Mesendoderm (in vitro differentiated cells): ENCODE results near the gene SCN2B.
"Not testable (repeated sequence)": the region's sequence is repeated elsewhere in the genome, so short reads cannot be mapped to it uniquely, and the experiment has no call there.

Experiments
- DNase-seq: peaks from one replicate; pipeline ENCODE4 v3.0.0; 2013
- H2AK5ac ChIP-seq: 2 replicates; pipeline ENCODE4 v1.6.1; 2013; ENCODE audit warnings: low read length, inconsistent platforms
- H2BK120ac ChIP-seq: 2 replicates; pipeline ENCODE4 v1.6.1; 2013; ENCODE audit warnings: low read depth, mild to moderate bottlenecking, low read length, moderate library complexity, mixed read lengths
- H2BK15ac ChIP-seq: replicated peaks from 2 replicates; pipeline ENCODE4 v1.6.1; 2013; ENCODE audit warnings: low read depth, mild to moderate bottlenecking, moderate library complexity
- H2BK5ac ChIP-seq: 2 replicates; pipeline ENCODE4 v1.6.1; 2013; ENCODE audit warnings: low read length, inconsistent platforms
- H3K18ac ChIP-seq: 2 replicates; pipeline ENCODE4 v1.6.1; 2013; ENCODE audit warnings: mild to moderate bottlenecking, low read length, mixed read lengths
- H3K23ac ChIP-seq: one replicate; pipeline ENCODE4 v1.6.1; 2013; ENCODE audit warnings: low read length
- H3K27ac ChIP-seq: 2 replicates; pipeline ENCODE4 v1.5.1; 2013; ENCODE audit warnings: low read depth, mild to moderate bottlenecking, inconsistent platforms, low read length, moderate library complexity
- H3K27me3 ChIP-seq: 2 replicates; pipeline ENCODE4 v1.6.1; 2013; ENCODE audit warnings: low read length, control low read depth, mild to moderate bottlenecking, inconsistent platforms; ENCODE audit not compliant: insufficient read depth, poor library complexity
- H3K36me3 ChIP-seq: 2 replicates; pipeline ENCODE4 v1.6.1; 2013; ENCODE audit warnings: low read length, inconsistent platforms; ENCODE audit not compliant: control insufficient read depth, insufficient read depth
- H3K4ac ChIP-seq: one replicate; pipeline ENCODE4 v1.6.1; 2013; ENCODE audit warnings: low read depth, mild to moderate bottlenecking, low read length, moderate library complexity
- H3K4me1 ChIP-seq: 2 replicates; pipeline ENCODE4 v1.6.1; 2013; ENCODE audit warnings: low read depth, low read length, inconsistent platforms; ENCODE audit not compliant: control insufficient read depth
- H3K4me2 ChIP-seq: 2 replicates; pipeline ENCODE4 v1.6.1; 2013; ENCODE audit warnings: low read length
- H3K4me3 ChIP-seq: 2 replicates; pipeline ENCODE4 v1.5.1; 2013; ENCODE audit warnings: mild to moderate bottlenecking, low read length
- H3K56ac ChIP-seq: one replicate; pipeline ENCODE4 v1.6.1; 2013; ENCODE audit warnings: low read length
- H3K79me1 ChIP-seq: 2 replicates; pipeline ENCODE4 v1.6.1; 2013; ENCODE audit warnings: low read length, inconsistent platforms
- H3K79me2 ChIP-seq: 2 replicates; pipeline ENCODE4 v1.6.1; 2013; ENCODE audit warnings: mild to moderate bottlenecking, low read length; ENCODE audit not compliant: control insufficient read depth, insufficient read depth
- H3K9ac ChIP-seq: 2 replicates; pipeline ENCODE4 v1.6.1; 2013; ENCODE audit warnings: low read length, inconsistent platforms
- H4K5ac ChIP-seq: one replicate; pipeline ENCODE4 v1.6.1; 2013; ENCODE audit warnings: low read length
- H4K8ac ChIP-seq: one replicate; pipeline ENCODE4 v1.6.1; 2013; ENCODE audit warnings: low read depth, mild to moderate bottlenecking, control low read depth, low read length, moderate library complexity
- WGBS: extraction: QIAGEN DNeasy Blood & Tissue Kit; methylation state at CpG from one replicate; pipeline ENCODE4 v1.1.7; 2013; ENCODE audit warnings: low lambda C conversion rate, missing lambda C conversion rate; ENCODE audit not compliant: insufficient coverage; ENCODE audit errors: extremely low coverage; 5-methylcytosine and 5-hydroxymethylcytosine counted together

SCN2B gene

DNA sequence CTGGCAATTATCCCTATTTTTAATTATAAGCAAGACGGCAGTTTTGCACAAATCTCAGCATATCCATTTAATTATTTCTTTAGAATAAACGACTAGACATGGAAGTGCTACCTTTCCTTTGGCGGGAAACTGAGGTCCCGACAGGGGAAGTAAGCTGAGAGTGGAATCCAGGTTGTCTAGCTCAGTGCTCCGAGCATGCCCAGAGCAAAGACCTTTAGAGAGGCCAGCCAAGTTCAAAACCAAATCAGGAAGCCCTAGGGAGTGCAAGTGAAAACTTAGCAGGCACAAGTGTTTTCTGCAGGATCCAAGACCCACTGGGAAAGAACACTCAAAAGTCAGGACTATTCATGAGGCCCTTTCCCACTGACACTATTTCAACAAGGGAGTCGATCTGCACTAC lies 22.7 kb upstream of the SCN2B start:
- no peaks in the 10 kb centered on the region for H3K4me1 ChIP-seq
- H3K18ac ChIP-seq: no peak overlapping the region
- H3K79me2 ChIP-seq: no peaks in the 10 kb centered on the region
- no CpG with 5 or more reads among the region's 6 CpGs for WGBS
- H4K8ac ChIP-seq: no peak overlapping the region
- no peak overlapping the region for H3K4ac ChIP-seq
- H2AK5ac ChIP-seq: no peak overlapping the region
- H3K23ac ChIP-seq: no peak overlapping the region
- no peak overlapping the region for H3K4me3 ChIP-seq
- H3K27ac ChIP-seq: no peak overlapping the region
- no peak overlapping the region for H3K56ac ChIP-seq
- no peaks in the 10 kb centered on the region for H3K27me3 ChIP-seq
- H3K4me2 ChIP-seq: no peak overlapping the region
- H2BK5ac ChIP-seq: no peak overlapping the region
- H2BK120ac ChIP-seq: no peak overlapping the region
- no peak overlapping the region for H3K9ac ChIP-seq
- H3K36me3 ChIP-seq: no peaks in the 10 kb centered on the region
- H3K79me1 ChIP-seq: no peaks in the 10 kb centered on the region
- H2BK15ac ChIP-seq: no peak overlapping the region
- DNase-seq: no peak
- no peak overlapping the region for H4K5ac ChIP-seq

DNA sequence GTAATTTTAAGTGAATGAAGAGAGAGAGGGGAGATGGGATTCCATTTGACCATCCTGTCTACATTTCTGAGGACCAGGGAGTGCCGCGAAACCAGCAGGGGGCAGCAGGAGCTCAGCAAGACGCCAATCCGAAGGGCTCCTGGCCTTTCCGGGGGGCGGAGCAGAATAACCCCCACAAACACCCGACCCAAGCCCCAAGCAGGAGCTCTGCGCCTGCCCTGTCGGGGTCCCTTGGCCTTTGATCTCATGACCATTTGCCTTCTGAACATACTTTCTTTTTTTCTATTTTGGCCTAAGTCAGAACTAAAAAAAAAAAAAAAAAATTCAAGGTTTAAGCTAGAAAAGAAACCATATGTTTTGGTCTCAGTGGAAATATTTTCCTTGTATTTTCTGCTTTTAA lies 21.9 kb upstream of the SCN2B start:
- Histone ChIP-seq H3K4me1 (no peaks in the 10 kb centered on the region), H2AK5ac (no peak overlapping the region), H3K79me2 (no peaks in the 10 kb centered on the region), H3K56ac (no peak overlapping the region), H3K27me3 (no peaks in the 10 kb centered on the region), H3K27ac (no peak overlapping the region), H2BK120ac (no peak overlapping the region), H3K36me3 (no peaks in the 10 kb centered on the region), H3K18ac (no peak overlapping the region), H3K79me1 (no peaks in the 10 kb centered on the region), H4K5ac (no peak overlapping the region), H3K4ac (no peak overlapping the region), H3K4me3 (no peak overlapping the region), H3K23ac (no peak overlapping the region), H2BK15ac (no peak overlapping the region), H3K4me2 (no peak overlapping the region), H3K9ac (no peak overlapping the region), H2BK5ac (no peak overlapping the region), H4K8ac (no peak overlapping the region)
- no CpG with 5 or more reads among the region's 9 CpGs for WGBS
- DNase-seq: peak; percentile 66

DNA sequence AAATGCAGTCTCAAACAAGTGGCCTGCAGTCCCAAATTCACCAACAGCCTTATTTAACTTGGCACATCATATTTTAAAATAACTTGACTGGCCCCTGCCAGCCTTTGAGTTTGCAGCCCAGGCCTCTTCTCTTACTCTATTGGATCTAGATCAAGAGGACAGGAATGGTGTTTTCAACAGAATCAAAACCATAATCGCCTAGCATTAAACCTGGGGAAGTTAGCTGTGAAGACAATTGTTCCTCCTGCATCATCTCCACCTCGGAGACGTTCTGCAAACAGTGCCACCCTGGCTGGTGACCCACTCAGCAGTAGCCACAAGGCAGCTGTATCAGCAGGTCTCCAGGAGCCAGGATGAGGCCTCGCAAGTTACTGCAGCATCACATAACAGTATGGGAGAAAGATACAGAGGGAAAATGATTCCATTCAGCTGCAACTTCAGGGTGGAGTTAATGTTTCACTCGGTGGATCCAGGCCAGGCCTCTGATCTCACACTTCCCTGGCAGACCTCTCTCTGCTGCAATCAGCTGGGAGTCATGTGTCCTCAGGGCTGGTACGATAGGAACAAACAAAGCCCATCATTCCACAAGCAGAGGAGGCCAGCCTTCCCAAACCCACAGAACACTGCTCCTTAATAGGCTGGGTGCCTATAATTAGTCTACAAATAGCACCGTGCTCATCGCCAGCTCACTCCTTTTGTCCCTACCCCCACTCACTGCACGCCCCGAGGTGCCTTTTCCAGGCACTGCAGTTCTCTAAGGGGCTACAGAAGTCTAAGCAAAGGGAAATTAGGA lies 18.6 kb upstream of the SCN2B start:
- no peaks in the 10 kb centered on the region for H3K79me1 ChIP-seq
- H3K27me3 ChIP-seq: no peaks in the 10 kb centered on the region
- no peak overlapping the region for H4K5ac ChIP-seq
- H3K4me1 ChIP-seq: no peaks in the 10 kb centered on the region
- no CpG with 5 or more reads among the region's 10 CpGs for WGBS
- H3K79me2 ChIP-seq: no peaks in the 10 kb centered on the region
- H2BK5ac ChIP-seq: no peak overlapping the region
- H3K4me3 ChIP-seq: no peak overlapping the region
- H2BK15ac ChIP-seq: no peak overlapping the region
- H3K9ac ChIP-seq: no peak overlapping the region
- H3K4me2 ChIP-seq: no peak overlapping the region
- H3K4ac ChIP-seq: no peak overlapping the region
- no peak overlapping the region for H3K18ac ChIP-seq
- no peak overlapping the region for H3K27ac ChIP-seq
- no peak overlapping the region for H2BK120ac ChIP-seq
- no peak overlapping the region for H3K56ac ChIP-seq
- no peaks in the 10 kb centered on the region for H3K36me3 ChIP-seq
- H4K8ac ChIP-seq: no peak overlapping the region
- DNase-seq: peak; percentile 57
- no peak overlapping the region for H3K23ac ChIP-seq
- H2AK5ac ChIP-seq: no peak overlapping the region

DNA sequence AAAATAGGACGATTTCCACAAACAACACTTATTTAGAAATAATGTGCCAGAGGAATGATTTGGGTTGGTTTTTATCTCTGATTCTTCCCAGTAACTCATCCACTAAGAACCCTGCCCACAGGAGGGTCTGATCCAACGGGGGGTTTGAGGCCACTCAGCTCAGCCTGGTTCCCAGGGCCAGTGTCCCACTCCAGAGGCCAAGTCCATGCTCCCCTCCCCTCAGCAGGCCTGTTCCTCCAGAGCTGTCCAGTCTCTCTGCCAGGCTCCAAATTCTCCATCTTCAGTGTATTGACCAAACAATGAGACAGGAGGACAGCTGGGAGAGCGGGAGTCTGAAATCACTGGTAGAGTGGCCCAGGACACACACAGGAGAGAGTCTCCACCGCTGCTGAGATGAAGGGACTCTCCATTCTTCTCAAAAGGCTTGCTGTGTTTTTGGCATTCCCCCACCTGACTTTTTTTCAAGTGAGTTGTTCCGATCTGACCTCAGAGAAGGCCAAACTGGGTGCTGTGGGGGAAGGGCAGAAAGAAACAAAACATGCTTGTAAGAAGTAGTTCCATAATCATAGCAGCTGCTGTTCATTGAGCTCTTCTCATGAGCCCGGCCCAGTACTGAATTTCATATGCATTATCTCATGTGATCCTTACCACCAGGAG lies 17.6 kb upstream of the SCN2B start:
- Histone ChIP-seq H3K4ac (no peak overlapping the region), H3K79me1 (no peaks in the 10 kb centered on the region), H3K4me3 (no peak overlapping the region), H2BK120ac (no peak overlapping the region), H3K79me2 (no peaks in the 10 kb centered on the region), H4K5ac (no peak overlapping the region), H2BK15ac (no peak overlapping the region), H3K36me3 (no peaks in the 10 kb centered on the region), H3K18ac (no peak overlapping the region), H3K4me1 (no peaks in the 10 kb centered on the region), H2BK5ac (no peak overlapping the region), H3K27ac (no peak overlapping the region), H3K23ac (no peak overlapping the region), H3K27me3 (no peaks in the 10 kb centered on the region), H3K9ac (no peak overlapping the region), H3K4me2 (no peak overlapping the region), H3K56ac (no peak overlapping the region), H2AK5ac (no peak overlapping the region), H4K8ac (no peak overlapping the region)
- no peak for DNase-seq
- WGBS: no CpG with 5 or more reads among the region's 6 CpGs

DNA sequence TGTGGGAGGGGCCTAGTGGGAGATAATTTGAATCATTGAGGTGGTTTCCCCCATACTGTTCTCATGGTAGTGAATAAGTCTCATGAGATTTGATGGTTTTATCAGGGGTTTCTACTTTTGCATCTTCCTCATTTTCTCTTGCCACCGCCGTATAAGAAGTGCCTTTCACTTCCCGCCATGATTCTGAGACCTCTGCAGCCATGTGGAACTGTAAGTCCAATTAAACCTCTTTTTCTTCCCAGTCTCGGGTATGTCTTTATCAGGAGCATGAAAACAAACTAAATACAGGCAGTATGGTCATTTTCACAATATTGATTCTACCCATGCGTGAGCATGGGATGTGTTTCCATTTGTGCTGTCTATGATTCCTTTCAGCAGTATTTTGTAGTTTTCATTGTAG lies 16.4 kb upstream of the SCN2B start:
- H2BK120ac ChIP-seq, H4K8ac ChIP-seq, H3K23ac ChIP-seq, H3K36me3 ChIP-seq, H2AK5ac ChIP-seq, H3K4me1 ChIP-seq, H4K5ac ChIP-seq, H3K18ac ChIP-seq, H3K27ac ChIP-seq, H3K4me2 ChIP-seq, H2BK5ac ChIP-seq, H3K9ac ChIP-seq, H2BK15ac ChIP-seq, H3K4me3 ChIP-seq, H3K79me1 ChIP-seq, H3K4ac ChIP-seq, H3K56ac ChIP-seq, DNase-seq, H3K79me2 ChIP-seq, H3K27me3 ChIP-seq: not testable (repeated sequence)
- no CpG with 5 or more reads among the region's 5 CpGs for WGBS
